GM19239 (cell line): Measurements from ENCODE around the gene ZNF516.

Experiments used
- DNase-seq: peaks from one replicate; pipeline ENCODE4 v3.0.0; 2011; ENCODE audit warnings: low spot score; ENCODE audit not compliant: insufficient read length
- FAIRE-seq: peaks from 2 replicates; lab custom pipeline; 2011; peaks lifted over from hg19 to GRCh38; lab: Jason Lieb, UNC

The ZNF516 gene

GRCh38 chr18:76492669-76493212 lies 2.3 kb downstream of the ZNF516 start:
- peak; percentile 97 for FAIRE-seq
- DNase-seq = peak; percentile 80

GRCh38 chr18:76491776-76492668 lies 3.0 kb downstream of the ZNF516 start:
- DNase-seq (no peak), FAIRE-seq (no peak)

DNA sequence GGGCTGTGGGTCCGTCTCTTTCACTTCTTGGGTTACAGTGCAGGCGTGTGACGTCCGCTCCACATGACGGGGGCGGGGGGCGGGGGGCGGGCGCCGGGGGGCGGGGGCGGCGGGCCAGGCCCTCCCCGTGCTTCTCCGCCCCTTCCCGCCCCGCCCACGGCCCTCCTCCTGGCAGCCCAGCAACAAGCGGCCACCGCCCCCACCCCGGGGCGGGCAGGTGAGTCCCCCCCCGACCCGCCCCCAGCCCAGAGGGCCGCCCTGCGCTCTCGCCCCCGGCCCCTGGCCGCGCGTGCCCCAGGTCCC lies 3.6 kb downstream of the ZNF516 start:
- DNase-seq (peak; percentile 65), FAIRE-seq (no peak)

GRCh38 chr18:76490670-76491472 lies 4.2 kb downstream of the ZNF516 start:
- FAIRE-seq = no peak

GRCh38 chr18:76490033-76490432 lies 5.0 kb downstream of the ZNF516 start:
- FAIRE-seq = no peak
- DNase-seq = no peak

More at GRCh38 chr18:76490670-76491472, 4.2 kb downstream of the ZNF516 start:
- DNase-seq = no peak

DNA sequence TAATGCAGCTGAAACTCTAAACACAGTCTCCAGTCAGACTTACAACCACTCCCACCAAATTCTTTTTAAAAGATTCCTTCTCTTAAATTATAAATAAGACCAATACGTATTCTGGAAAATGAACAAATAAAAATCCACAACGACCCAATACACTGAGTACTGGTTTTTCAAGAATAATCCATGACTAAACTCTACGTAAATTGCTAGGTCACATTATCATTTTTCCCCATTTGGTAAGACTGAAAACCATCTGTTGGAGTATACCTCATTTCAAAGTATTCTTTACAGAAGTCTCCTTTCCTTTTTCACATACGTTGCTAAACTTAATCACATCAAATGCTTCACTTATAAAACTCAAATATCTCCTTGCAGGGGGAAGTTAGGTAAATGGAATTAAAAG lies 6.0 kb downstream of the ZNF516 start:
- no peak for DNase-seq
- no peak for FAIRE-seq

GRCh38 chr18:76488190-76488589 lies 6.9 kb downstream of the ZNF516 start:
- FAIRE-seq (no peak), DNase-seq (no peak)

GRCh38 chr18:76487782-76488181 lies 7.3 kb downstream of the ZNF516 start:
- DNase-seq (no peak), FAIRE-seq (no peak)

DNA sequence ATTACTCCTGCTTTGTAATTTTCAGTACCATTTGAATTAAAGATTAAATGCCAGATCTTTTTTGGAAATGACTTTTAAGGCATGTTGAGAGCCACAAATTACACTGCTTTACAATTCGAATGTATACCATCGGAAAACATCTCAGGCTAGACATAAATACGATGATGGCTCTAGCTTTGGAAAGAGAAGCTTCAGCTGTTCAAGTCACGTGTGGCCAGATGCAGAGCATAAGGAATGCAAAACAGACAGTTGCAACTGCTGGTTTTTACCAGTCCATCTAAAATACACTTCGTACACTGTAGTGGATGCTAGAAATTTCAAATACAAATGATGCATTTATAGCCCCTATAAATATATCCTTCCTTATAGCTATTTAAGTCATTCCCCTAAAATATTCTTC lies 8.0 kb downstream of the ZNF516 start:
- DNase-seq (no peak), FAIRE-seq (no peak)

DNA sequence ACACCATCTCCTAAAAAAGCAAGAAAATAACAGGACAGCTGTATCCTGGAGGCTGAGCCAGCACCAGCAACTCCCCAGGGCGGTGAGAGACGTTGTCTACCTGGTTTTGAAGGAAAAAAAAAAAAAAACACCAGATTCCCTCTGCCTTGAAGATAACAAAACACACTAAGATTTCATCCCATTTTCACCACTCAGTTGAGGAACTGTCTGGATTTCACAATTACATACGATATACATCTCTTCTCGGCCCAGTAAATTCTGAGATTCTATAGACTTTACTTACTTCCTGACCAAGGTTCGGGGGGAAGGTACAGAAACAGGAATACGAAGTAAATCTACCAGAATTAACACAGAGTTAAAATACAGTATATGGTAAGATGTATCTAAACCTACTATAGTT lies 8.5 kb downstream of the ZNF516 start:
- FAIRE-seq (no peak), DNase-seq (no peak)

DNA sequence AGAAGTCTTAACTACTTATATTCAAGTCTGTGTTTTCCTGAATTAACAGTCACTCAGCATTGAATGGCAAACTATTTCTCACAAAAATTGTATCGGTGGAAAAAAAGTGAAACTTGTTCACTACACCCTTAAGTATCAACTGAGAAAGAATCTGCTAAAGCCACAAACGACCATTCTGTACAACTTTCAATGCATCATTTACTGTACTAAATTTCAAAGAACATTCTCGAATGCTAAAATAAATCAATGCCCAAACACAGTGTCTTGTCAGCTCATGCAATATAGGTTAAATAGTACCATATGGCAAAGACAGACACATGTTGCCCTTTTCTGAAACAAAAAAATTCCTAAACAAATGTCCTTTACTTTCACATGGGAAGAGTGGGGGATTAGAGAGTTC lies 9.0 kb downstream of the ZNF516 start:
- FAIRE-seq = peak; percentile 18
- DNase-seq = no peak

DNA sequence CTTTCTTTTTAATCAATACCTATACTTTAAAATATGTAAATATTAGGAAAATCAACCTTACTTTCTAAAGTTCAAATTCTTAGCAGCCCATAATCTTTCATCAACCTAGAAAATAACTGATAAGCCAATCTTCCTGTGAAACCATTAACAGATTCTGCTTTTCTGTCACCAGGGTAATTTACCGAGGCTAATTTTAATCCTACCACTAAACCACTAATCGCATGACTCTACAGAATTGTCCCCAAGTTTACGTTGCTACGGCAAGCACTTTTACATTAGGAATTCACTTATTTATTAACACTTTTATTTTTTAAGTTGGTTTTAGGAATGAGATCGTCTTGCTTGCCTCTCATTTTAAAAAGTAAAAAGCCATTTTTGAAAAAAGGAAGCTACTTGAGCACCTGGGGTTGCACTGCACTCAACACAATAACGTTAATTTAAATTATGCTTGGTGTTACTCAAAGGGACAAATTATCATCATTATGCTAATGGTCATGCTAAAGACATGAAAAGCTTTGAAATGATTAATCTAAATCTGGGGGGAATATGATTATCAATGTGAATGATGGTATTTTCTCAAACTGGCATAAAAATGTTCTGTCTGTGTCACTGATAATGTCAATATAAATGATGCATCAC lies 10.2 kb downstream of the ZNF516 start:
- DNase-seq (no peak), FAIRE-seq (peak; percentile 77)

DNA sequence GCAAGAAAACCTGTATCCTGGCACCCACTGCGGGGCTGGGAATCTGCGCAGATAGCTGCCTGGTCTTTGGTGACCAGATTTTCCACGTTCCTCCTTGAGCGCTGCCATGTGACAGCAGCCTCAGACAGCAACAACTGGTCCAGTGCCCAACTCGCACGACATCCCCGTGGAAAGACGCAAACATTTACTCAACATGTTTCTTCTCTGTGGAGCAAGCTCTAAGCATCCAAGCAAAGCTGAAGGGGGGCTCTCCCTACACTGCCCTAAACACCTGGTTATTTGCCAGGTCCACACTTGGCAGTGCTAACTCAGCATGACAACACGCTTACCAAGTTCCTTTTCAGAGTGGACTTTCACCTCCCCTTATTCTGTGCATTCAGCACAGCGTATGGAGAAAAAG lies 11.3 kb downstream of the ZNF516 start:
- no peak for FAIRE-seq

DNA sequence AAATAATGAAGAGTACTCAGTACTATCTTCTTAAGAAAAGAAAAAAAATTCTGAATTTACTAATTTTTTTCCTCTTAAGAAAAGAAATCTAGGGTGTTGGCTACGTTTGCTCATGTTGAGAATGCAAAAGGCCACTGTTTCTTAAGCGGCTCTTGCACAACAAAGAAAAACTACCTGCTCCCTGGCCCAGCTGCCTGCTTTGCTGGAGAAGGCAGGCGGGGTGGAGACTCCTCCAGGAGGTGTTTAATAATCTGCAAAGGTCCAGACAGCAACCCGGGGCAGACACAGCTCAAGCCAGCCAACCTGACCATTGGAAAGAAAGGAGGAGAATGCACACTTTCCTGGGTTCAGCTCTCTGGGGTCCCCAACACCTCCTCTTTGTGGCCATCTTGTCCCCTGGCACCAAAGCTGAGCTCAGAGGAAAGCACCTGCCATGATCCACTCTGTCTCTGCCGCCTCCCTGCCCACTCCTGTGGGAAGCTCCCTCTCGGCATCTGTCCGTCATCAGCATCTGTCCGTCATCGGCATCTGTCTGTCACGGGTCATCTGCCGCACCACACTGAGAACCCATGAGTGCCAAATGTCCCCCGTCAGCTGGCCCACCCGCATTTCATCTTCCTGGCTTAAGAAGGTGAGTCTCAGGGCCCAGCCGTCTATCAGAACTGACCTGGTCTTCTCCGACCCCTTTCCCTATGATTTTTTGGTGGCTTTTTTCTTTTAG lies 11.9 kb downstream of the ZNF516 start:
- no peak for DNase-seq
- no peak for FAIRE-seq

More for the DNA sequence above, 11.3 kb downstream of the ZNF516 start:
- no peak for DNase-seq

GRCh38 chr18:76482267-76482666 lies 12.8 kb downstream of the ZNF516 start:
- FAIRE-seq (no peak), DNase-seq (no peak)

DNA sequence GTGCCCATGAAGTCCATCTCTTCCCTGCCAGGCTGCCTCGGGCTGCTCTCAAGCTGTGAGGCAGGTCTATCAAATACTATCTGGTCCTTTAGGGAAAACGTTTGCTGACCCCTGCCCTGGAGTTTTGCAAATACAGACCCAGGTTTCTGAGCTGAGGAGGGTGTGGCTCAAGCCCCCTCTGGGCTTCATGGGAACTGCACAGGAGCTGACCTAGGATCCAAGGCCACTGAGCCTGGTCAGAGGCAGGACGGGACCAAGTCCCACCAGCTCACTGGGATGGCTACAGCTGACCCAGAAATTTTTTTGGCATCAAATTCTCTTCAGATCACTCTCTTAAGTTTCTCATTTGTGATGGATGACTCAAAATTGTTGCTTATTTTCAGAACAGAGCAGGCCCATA lies 14.1 kb downstream of the ZNF516 start:
- FAIRE-seq = no peak
- DNase-seq = no peak

GRCh38 chr18:76479351-76480238 lies 15.4 kb downstream of the ZNF516 start:
- FAIRE-seq = no peak
- no peak for DNase-seq

- FAIRE-seq (peak; percentile 92), DNase-seq (no peak)
These were observed 18.1 kb downstream of the ZNF516 start for GRCh38 chr18:76476665-76477561.
